Prostate gland (tissue), 2 donors: Measurements from ENCODE around the gene LANCL2. TPM values are rescaled to one million over a fixed set of nuclear protein-coding genes. Genes with fewer than 3 reads are reported as not detected.

ENCODE experiments used
- DNase-seq: peaks from one replicate; pipeline ENCODE4 v3.0.0-alpha.2; 2019; ENCODE audit warnings: low spot score
- H3K27ac ChIP-seq, 2 donors: fragments of 200-600 bp; sonication (generic); 2 replicates each; pipeline ENCODE4 v1.5.1; 2017 to 2019
- H3K27me3 ChIP-seq: fragments of 200-600 bp; sonication (generic); replicated peaks from 2 replicates; pipeline ENCODE4 v1.5.1; 2019; ENCODE audit not compliant: insufficient read depth
- H3K36me3 ChIP-seq, 2 donors: fragments of 200-600 bp; sonication (generic); 1 replicate in 1 of 2; 2 replicates in 1 of 2; pipeline versions ENCODE4 v1.5.1 to v1.8.1; 2017 to 2019
- H3K4me1 ChIP-seq: fragments of 200-600 bp; sonication (generic); replicated peaks from 2 replicates; pipeline ENCODE4 v1.5.1; 2019
- H3K4me3 ChIP-seq, 2 donors: fragments of 200-600 bp; sonication (generic); 2 replicates each; pipeline ENCODE4 v1.5.1; 2017 to 2019
- H3K9me3 ChIP-seq: fragments of 200-600 bp; sonication (generic); 2 replicates; pipeline ENCODE4 v1.5.1; 2017
- CTCF ChIP-seq, 4 experiments: fragments of 200-600 bp in 2 of 4; fragments of 450-650 bp in 2 of 4; sonication (generic) in 2 of 4; IDR thresholded peaks; 1 replicate in 3 of 4; 2 replicates in 1 of 4; pipeline ENCODE4 v1.5.1; 2016 to 2019; ENCODE audit warnings: antibody characterized with exemption in 4 of 4, mild to moderate bottlenecking in 2 of 4, moderate library complexity in 2 of 4
- POLR2A ChIP-seq: fragments of 450-650 bp; IDR thresholded peaks from one replicate; pipeline ENCODE4 v1.6.1; 2016; ENCODE audit warnings: antibody characterized with exemption, mild to moderate bottlenecking
- POLR2AphosphoS5 ChIP-seq: sonication (generic); formaldehyde crosslinking; IDR thresholded peaks from one replicate; pipeline ENCODE4 v1.6.1; 2017; ENCODE audit warnings: antibody characterized with exemption
- WGBS: methylation state at CpG from one replicate; pipeline ENCODE4 v1.1.5; 2018; 5-methylcytosine and 5-hydroxymethylcytosine counted together
- intact Hi-C: fragments of 100-400 bp; cut with DNase I; formaldehyde crosslinking; loops from one replicate; pipeline ENCODE4 v1.14.2; 2022
- total RNA-seq, 2 donors: library from RNA; depleted of rRNA; stranded (reverse); fragments of >200 nt; gene quantifications; one replicate each; pipeline ENCODE4 v1.1.0, GENCODE V29; 2016

The LANCL2 gene
- total RNA-seq, 2 donors from 2014 or later = 17.7 to 26.9 TPM

GRCh38 chr7:55431898-55432297 lies 66.8 kb downstream of the LANCL2 start:
- peak; percentile 58 for DNase-seq
- peak; percentile 83 for TF ChIP-seq POLR2AphosphoS5
- TF ChIP-seq CTCF (IDR thresholded peaks at IDR 0.05) = no peak
- TF ChIP-seq POLR2A = no peak
- H3K4me1 ChIP-seq = peaks cover 19% of the 10 kb centered on the region
- 14% methylated on average over 2 of the region's 2 CpGs for WGBS
- no peaks in the 10 kb centered on the region for H3K9me3 ChIP-seq
- H3K36me3 ChIP-seq = no peaks in the 10 kb centered on the region
- H3K27ac ChIP-seq = peak overlapping the region; percentile 50 to 68
- intact Hi-C loops = loop anchor here (5.0 kb wide), 1 partner anchor 165 kb away; no protein-coding TSS in a partner anchor
- no peaks in the 10 kb centered on the region for H3K27me3 ChIP-seq
- H3K4me3 ChIP-seq = no peak overlapping the region

- no peaks in the 10 kb centered on the region for H3K27me3 ChIP-seq
- intact Hi-C loops = loop anchor here (5.0 kb wide), 1 partner anchor 165 kb away; no protein-coding TSS in a partner anchor
- H3K36me3 ChIP-seq = no peaks in the 10 kb centered on the region
- 69% methylated on average over 3 of the region's 3 CpGs for WGBS
- TF ChIP-seq POLR2A (no peak), CTCF (IDR thresholded peaks at IDR 0.05) (no peak), POLR2AphosphoS5 (no peak)
- H3K4me3 ChIP-seq = no peak overlapping the region
- peaks cover 19% of the 10 kb centered on the region for H3K4me1 ChIP-seq
- H3K27ac ChIP-seq = peak overlapping the region; percentile 2 to 68
- no peaks in the 10 kb centered on the region for H3K9me3 ChIP-seq
- no peak for DNase-seq
These were observed 67.4 kb downstream of the LANCL2 start for GRCh38 chr7:55432506-55432905.

- Histone ChIP-seq H3K36me3 (no peaks in the 10 kb centered on the region), H3K9me3 (no peaks in the 10 kb centered on the region), H3K27ac (peak overlapping the region; percentile 2 to 68), H3K4me1 (peaks cover 19% of the 10 kb centered on the region), H3K4me3 (no peak overlapping the region), H3K27me3 (no peaks in the 10 kb centered on the region)
- TF ChIP-seq CTCF (IDR thresholded peaks at IDR 0.05) = peak in 3 of 4 experiments; percentile 43 to 61 (median 43)
- TF ChIP-seq POLR2AphosphoS5 = peak; percentile 56
- TF ChIP-seq POLR2A = no peak
- 60% methylated on average over 13 of the region's 13 CpGs for WGBS
- DNase-seq = no peak
- intact Hi-C loops = loop anchor here (5.0 kb wide), 1 partner anchor 164 kb away; no protein-coding TSS in a partner anchor
These were observed 68.0 kb downstream of the LANCL2 start for GRCh38 chr7:55432939-55433784.

GRCh38 chr7:55435466-55435865 lies 70.3 kb downstream of the LANCL2 start:
- 74% methylated on average over 10 of the region's 10 CpGs for WGBS
- intact Hi-C loops = no loop called here

More at GRCh38 chr7:55435466-55435865, 70.3 kb downstream of the LANCL2 start:
- H3K4me1 ChIP-seq = peaks cover 15% of the 10 kb centered on the region
- TF ChIP-seq POLR2AphosphoS5 (no peak), CTCF (IDR thresholded peaks at IDR 0.05) (no peak), POLR2A (no peak)
- DNase-seq = no peak
- no peaks in the 10 kb centered on the region for H3K9me3 ChIP-seq
- no peaks in the 10 kb centered on the region for H3K36me3 ChIP-seq
- H3K4me3 ChIP-seq = no peak overlapping the region
- H3K27ac ChIP-seq = no peak overlapping the region
- H3K27me3 ChIP-seq = no peaks in the 10 kb centered on the region
